IMR-90 (cell line): ENCODE data around the gene MELTF. TPM values are rescaled to one million over a fixed set of nuclear protein-coding genes. Genes with fewer than 3 reads are reported as not detected.

Experiments
- ATAC-seq: fragments of 200-7000 bp; cut with Tn5 transposase; 2 replicates; pipeline ENCODE4 v1.9.1; 2020; ENCODE audit warnings: low read depth, mild to moderate bottlenecking, moderate library complexity
- BruUV-seq: library from RNA; stranded (reverse); fragments of 400-500 nt; replicated peaks from 2 replicates; lab custom pipeline; 2021; lab: Mats Ljungman, UMichigan
- CTCF ChIA-PET: fragments of 300-600 bp; formaldehyde crosslinking; extraction: SDS; loops from one replicate; lab custom pipeline; 2021; ENCODE audit warnings: antibody characterized with exemption; lab: Yijun Ruan, JAX
- POLR2A ChIA-PET: fragments of 300-600 bp; sonication (Branson Sonifier 250); formaldehyde crosslinking; loops from one replicate; lab custom pipeline; 2022; ENCODE audit warnings: antibody characterized with exemption; ENCODE audit not compliant: unreplicated experiment; lab: Charles Lee
- DNase-seq: peaks from one replicate; pipeline ENCODE4 v3.0.0; 2013
- H2AFZ ChIP-seq: replicated peaks from 2 replicates; pipeline ENCODE3; 2013; ENCODE audit warnings: low read length, mild to moderate bottlenecking; ENCODE audit not compliant: poor library complexity
- H2AK5ac ChIP-seq: 2 replicates; pipeline ENCODE4 v1.6.1; 2013; ENCODE audit warnings: low read depth, low read length, inconsistent platforms
- H2AK9ac ChIP-seq: replicated peaks from 2 replicates; pipeline ENCODE3; 2013; ENCODE audit warnings: mild to moderate bottlenecking, low read depth, low read length, moderate library complexity; ENCODE audit not compliant: poor library complexity
- H2BK120ac ChIP-seq: 2 replicates; pipeline ENCODE4 v1.6.1; 2013; ENCODE audit warnings: low read depth, low read length, inconsistent platforms
- H2BK15ac ChIP-seq: 3 replicates; pipeline ENCODE4 v1.6.1; 2013; ENCODE audit warnings: low read depth, low read length, inconsistent platforms
- H2BK20ac ChIP-seq: 2 replicates; pipeline ENCODE4 v1.6.1; 2013; ENCODE audit warnings: low read depth, mild to moderate bottlenecking, inconsistent platforms, low read length, moderate library complexity
- H2BK5ac ChIP-seq: 2 replicates; pipeline ENCODE4 v1.6.1; 2013; ENCODE audit warnings: mild to moderate bottlenecking, low read depth, low read length, inconsistent platforms; ENCODE audit not compliant: poor library complexity, severe bottlenecking
- H3K14ac ChIP-seq: replicated peaks from 2 replicates; pipeline ENCODE4 v1.6.1; 2013; ENCODE audit warnings: low read depth, low read length, inconsistent platforms
- H3K18ac ChIP-seq: 2 replicates; pipeline ENCODE4 v1.6.1; 2013; ENCODE audit warnings: low read depth, low read length, control low read depth
- H3K23ac ChIP-seq: 2 replicates; pipeline ENCODE4 v1.6.1; 2013; ENCODE audit warnings: low read depth, low read length, inconsistent platforms
- H3K27ac ChIP-seq: 2 replicates; pipeline ENCODE4 v1.5.1; 2013; ENCODE audit warnings: mild to moderate bottlenecking, control low read depth, low read length; ENCODE audit not compliant: insufficient read depth
- H3K27me3 ChIP-seq: 2 replicates; pipeline ENCODE4 v1.6.1; 2013; ENCODE audit warnings: low read length; ENCODE audit not compliant: control insufficient read depth, insufficient read depth
- H3K36me3 ChIP-seq: 2 replicates; pipeline ENCODE4 v1.6.1; 2013; ENCODE audit warnings: low read length, mixed read lengths; ENCODE audit not compliant: control insufficient read depth, insufficient read depth
- H3K4ac ChIP-seq: 2 replicates; pipeline ENCODE4 v1.6.1; 2013; ENCODE audit warnings: low read depth, low read length, inconsistent platforms
- H3K4me1 ChIP-seq: 2 replicates; pipeline ENCODE4 v1.6.1; 2013; ENCODE audit warnings: low read length, mixed read lengths; ENCODE audit not compliant: control insufficient read depth, insufficient read depth
- H3K4me2 ChIP-seq: 2 replicates; pipeline ENCODE4 v1.6.1; 2013; ENCODE audit warnings: low read depth, mild to moderate bottlenecking, control low read depth, low read length, moderate library complexity
- H3K4me3 ChIP-seq: 2 replicates; pipeline ENCODE4 v1.5.1; 2013; ENCODE audit warnings: low read depth, mild to moderate bottlenecking, control low read depth, low read length, moderate library complexity; ENCODE audit not compliant: insufficient read depth
- H3K56ac ChIP-seq: 2 replicates; pipeline ENCODE4 v1.6.1; 2013; ENCODE audit warnings: low read length, inconsistent platforms; ENCODE audit not compliant: insufficient read depth; ENCODE audit errors: extremely low read depth
- H3K79me1 ChIP-seq, 2 experiments: 2 replicates each; pipeline ENCODE4 v1.6.1; 2013; ENCODE audit warnings: low read length in 2 of 2, inconsistent platforms in 1 of 2, low read depth in 1 of 2
- H3K9ac ChIP-seq: 2 replicates; pipeline ENCODE4 v1.6.1; 2013; ENCODE audit warnings: low read depth, low read length, control low read depth
- H3K9me1 ChIP-seq: 2 replicates; pipeline ENCODE4 v1.6.1; 2013; ENCODE audit warnings: low read length, inconsistent platforms; ENCODE audit not compliant: insufficient read depth
- H3K9me3 ChIP-seq: 2 replicates; pipeline ENCODE4 v1.6.1; 2013; ENCODE audit warnings: low read length; ENCODE audit not compliant: control insufficient read depth, insufficient read depth
- H4K20me1 ChIP-seq: 2 replicates; pipeline ENCODE4 v1.6.1; 2013; ENCODE audit warnings: low read length, inconsistent platforms; ENCODE audit not compliant: insufficient read depth
- H4K5ac ChIP-seq: 2 replicates; pipeline ENCODE4 v1.6.1; 2013; ENCODE audit warnings: mild to moderate bottlenecking, low read depth, low read length, control low read depth
- H4K8ac ChIP-seq, 2 experiments: 2 replicates each; pipeline ENCODE4 v1.6.1; 2013; ENCODE audit warnings: low read depth in 2 of 2, low read length in 2 of 2, control low read depth in 1 of 2, inconsistent platforms in 1 of 2
- H4K91ac ChIP-seq: 2 replicates; pipeline ENCODE4 v1.6.1; 2013; ENCODE audit warnings: low read depth, low read length, inconsistent platforms; ENCODE audit not compliant: insufficient read depth
- BHLHE40 ChIP-seq: fragments of 150-350 bp; IDR thresholded peaks from 2 replicates; pipeline ENCODE4 v1.6.1; 2016; ENCODE audit warnings: mild to moderate bottlenecking, low read depth, low read length
- CEBPB ChIP-seq: IDR thresholded peaks from 2 replicates; pipeline ENCODE4 v1.6.1; 2012; ENCODE audit warnings: low read depth, low read length, improper control_type of control experiment
- CHD1 ChIP-seq: IDR thresholded peaks from 2 replicates; pipeline ENCODE4 v1.6.1; 2012; ENCODE audit warnings: low read depth, low read length, improper control_type of control experiment
- CTCF ChIP-seq: conservative IDR thresholded peaks from 2 replicates; pipeline ENCODE4 v1.5.1; 2012; ENCODE audit warnings: mild to moderate bottlenecking, low read depth, low read length, improper control_type of control experiment
- ELK1 ChIP-seq: fragments of 150-350 bp; IDR thresholded peaks from 2 replicates; pipeline ENCODE4 v1.6.1; 2016; ENCODE audit warnings: low read depth, mild to moderate bottlenecking, low read length, moderate library complexity, borderline replicate concordance
- FOS ChIP-seq: fragments of 150-350 bp; IDR thresholded peaks from 2 replicates; pipeline ENCODE4 v1.6.1; 2016; ENCODE audit warnings: low read depth, low read length
- MAFK ChIP-seq: IDR thresholded peaks from 2 replicates; pipeline ENCODE4 v1.6.1; 2012; ENCODE audit warnings: low read depth, low read length, improper control_type of control experiment
- MAZ ChIP-seq: IDR thresholded peaks from 2 replicates; pipeline ENCODE4 v1.6.1; 2012; ENCODE audit warnings: low read depth, mild to moderate bottlenecking, low read length, improper control_type of control experiment, moderate library complexity, borderline replicate concordance
- MXI1 ChIP-seq: IDR thresholded peaks from 2 replicates; pipeline ENCODE4 v1.6.1; 2012; ENCODE audit warnings: low read depth, mild to moderate bottlenecking, low read length, moderate library complexity, borderline replicate concordance
- NFE2L2 ChIP-seq: fragments of 150-350 bp; IDR thresholded peaks from 2 replicates; pipeline ENCODE4 v1.6.1; 2016; ENCODE audit warnings: low read depth, mild to moderate bottlenecking, low read length
- POLR2A ChIP-seq: IDR thresholded peaks from 2 replicates; pipeline ENCODE4 v1.6.1; 2012; ENCODE audit warnings: mild to moderate bottlenecking, low read depth, low read length
- RAD21 ChIP-seq: IDR thresholded peaks from 2 replicates; pipeline ENCODE4 v1.6.1; 2012; ENCODE audit warnings: low read length, improper control_type of control experiment
- RCOR1 ChIP-seq: IDR thresholded peaks from 2 replicates; pipeline ENCODE4 v1.6.1; 2012; ENCODE audit warnings: mild to moderate bottlenecking, low read length, improper control_type of control experiment; ENCODE audit not compliant: insufficient replicate concordance
- RFX5 ChIP-seq: IDR thresholded peaks from 2 replicates; pipeline ENCODE4 v1.8.0; 2012; ENCODE audit warnings: low read depth, mild to moderate bottlenecking, low read length, moderate library complexity
- SMC3 ChIP-seq: fragments of 150-350 bp; IDR thresholded peaks from 2 replicates; pipeline ENCODE4 v1.6.1; 2016; ENCODE audit warnings: low read depth, mild to moderate bottlenecking, antibody characterized with exemption, low read length, moderate library complexity
- USF2 ChIP-seq: fragments of 150-350 bp; IDR thresholded peaks from 2 replicates; pipeline ENCODE4 v1.6.1; 2017; ENCODE audit warnings: mild to moderate bottlenecking, antibody characterized with exemption, low read length, low read depth
- WGBS, 2 experiments: methylation state at CpG; one replicate each; pipeline versions ENCODE4 v1.1.5 to v1.1.7; 2013; ENCODE audit warnings: missing lambda C conversion rate in 2 of 2; ENCODE audit not compliant: insufficient read length in 1 of 2; ENCODE audit errors: extremely low coverage in 2 of 2; 5-methylcytosine and 5-hydroxymethylcytosine counted together
- dilution Hi-C: fragments of 300-500 bp; cut with HindIII; formaldehyde crosslinking; loops from one replicate; pipeline ENCODE4 v1.14.3; 2018; ENCODE audit warnings: low sequenced_read_pairs; ENCODE audit not compliant: unreplicated experiment
- in situ Hi-C: fragments of 300-500 bp; cut with MboI; formaldehyde crosslinking; loops from 3 replicates; pipeline ENCODE4 v1.14.3; 2019; ENCODE audit warnings: low sequenced_read_pairs, inconsistent platforms, mixed read lengths
- intact Hi-C: fragments of 100-400 bp; cut with micrococcal nuclease; formaldehyde crosslinking; loops from 2 replicates; pipeline ENCODE4 v1.10.0; 2022
- polyA plus RNA-seq, 3 experiments: library from polyadenylated mRNA; depleted of rRNA; stranded (reverse); fragments of >200 nt; gene quantifications; 2 replicates each; pipeline ENCODE4 v1.2.3, GENCODE V29; 2012; ENCODE audit warnings: low replicate concordance in 1 of 3
- total RNA-seq: library from RNA; depleted of rRNA; stranded (reverse); fragments of >200 nt; gene quantifications from 2 replicates; pipeline ENCODE4 v1.2.3, GENCODE V29; 2012

Gene MELTF
- total and polyA plus RNA-seq, 2 of the 4 experiments (the other 2 are of a cell fraction), result 0.18 to 0.50 TPM

- intact Hi-C loops (loop anchor here (10.0 kb wide), 1 partner anchor 508 kb away; no protein-coding TSS in a partner anchor), in situ Hi-C loops (no loop called here), dilution Hi-C loops (no loop called here)
- H3K9ac ChIP-seq, result no peak overlapping the region
- ATAC-seq (no peak), DNase-seq (no peak)
- H3K4me1 ChIP-seq, result peaks cover 3% of the 10 kb centered on the region; the same call in 1 of the 2 replicates
- ChIA-PET CTCF (no interaction called here), POLR2A (no interaction called here)
- H2AK5ac ChIP-seq, result no peak overlapping the region
- peaks cover 5% of the 10 kb centered on the region for H3K9me1 ChIP-seq
- no peak overlapping the region for H4K5ac ChIP-seq
- no peak overlapping the region for H3K14ac ChIP-seq
- H3K23ac ChIP-seq, result no peak overlapping the region
- TF ChIP-seq CHD1 (no peak), POLR2A (no peak), RCOR1 (no peak), RFX5 (no peak), SMC3 (no peak), ELK1 (no peak), MAZ (no peak), MXI1 (no peak), RAD21 (no peak), FOS (no peak), CTCF (no peak), NFE2L2 (no peak), BHLHE40 (no peak), CEBPB (no peak), MAFK (no peak), USF2 (no peak)
- H3K4ac ChIP-seq, result no peak overlapping the region
- H3K79me1 ChIP-seq, result peaks cover 0 to 4% of the 10 kb centered on the region in 2 experiments; a peak in 1 of 4 replicates
- H3K4me2 ChIP-seq, result no peak overlapping the region
- H3K9me3 ChIP-seq, result no peaks in the 10 kb centered on the region
- H2BK120ac ChIP-seq, result no peak overlapping the region
- H4K20me1 ChIP-seq, result no peaks in the 10 kb centered on the region
- H3K56ac ChIP-seq, result no peak overlapping the region
- H2AK9ac ChIP-seq, result no peak overlapping the region
- H3K4me3 ChIP-seq, result no peak overlapping the region
- no peak overlapping the region for H3K27ac ChIP-seq
- H2AFZ ChIP-seq, result no peak overlapping the region
- no peak overlapping the region for H2BK5ac ChIP-seq
- H2BK20ac ChIP-seq, result no peak overlapping the region
- no peak overlapping the region for H3K18ac ChIP-seq
- H3K36me3 ChIP-seq, result no peaks in the 10 kb centered on the region
- H4K8ac ChIP-seq, result no peak overlapping the region
- no peak overlapping the region for H4K91ac ChIP-seq
- 100% methylated on average over 7 of the region's 11 CpGs; no CpG with 5 or more reads in 1 of the 2 experiments for WGBS, 2 experiments
- no peak overlapping the region for H2BK15ac ChIP-seq
- peaks cover 4% of the 10 kb centered on the region; the same call in 1 of the 2 replicates for H3K27me3 ChIP-seq
- no TSS peak for BruUV-seq
These were observed 23.2 kb downstream of the MELTF start for GRCh38 chr3:197006446-197006845.
